Measurements from ENCODE around the gene ANO6.

DNA sequence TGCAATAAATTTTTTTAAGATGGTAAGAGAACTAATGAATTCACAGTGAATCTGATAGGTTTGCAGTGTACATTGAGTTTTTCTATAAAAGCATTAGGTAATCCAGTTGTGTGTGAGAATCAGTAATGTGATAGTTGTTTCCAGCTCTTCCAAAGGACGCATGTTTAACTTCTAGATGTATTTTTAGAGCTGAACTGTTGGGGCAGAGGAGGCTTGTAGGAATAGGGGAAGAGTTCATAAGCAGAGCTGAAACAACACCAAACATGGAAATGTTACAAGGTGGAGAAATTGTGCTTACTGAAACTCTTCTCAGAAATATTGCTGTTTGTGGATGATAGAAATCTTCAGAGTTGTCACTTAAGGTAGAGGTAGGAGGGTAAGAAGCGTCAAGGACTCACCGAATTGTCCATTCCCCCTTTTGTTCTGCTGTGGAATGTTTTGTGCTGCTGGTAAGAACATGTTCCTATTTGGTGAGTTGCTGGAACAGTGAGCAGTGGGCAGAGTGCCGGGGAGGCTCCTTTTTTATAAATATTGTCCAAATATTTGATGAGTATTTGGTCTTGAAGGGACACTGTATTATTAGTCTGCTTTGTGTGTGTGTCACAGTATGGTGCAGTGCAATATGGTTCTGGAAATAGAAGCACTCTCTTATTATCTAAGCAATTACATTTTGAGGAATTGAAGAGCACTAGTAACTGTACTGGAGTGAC lies 76.7 kb downstream of the ANO6 start:
- TF ChIP-seq, protein P1, sequence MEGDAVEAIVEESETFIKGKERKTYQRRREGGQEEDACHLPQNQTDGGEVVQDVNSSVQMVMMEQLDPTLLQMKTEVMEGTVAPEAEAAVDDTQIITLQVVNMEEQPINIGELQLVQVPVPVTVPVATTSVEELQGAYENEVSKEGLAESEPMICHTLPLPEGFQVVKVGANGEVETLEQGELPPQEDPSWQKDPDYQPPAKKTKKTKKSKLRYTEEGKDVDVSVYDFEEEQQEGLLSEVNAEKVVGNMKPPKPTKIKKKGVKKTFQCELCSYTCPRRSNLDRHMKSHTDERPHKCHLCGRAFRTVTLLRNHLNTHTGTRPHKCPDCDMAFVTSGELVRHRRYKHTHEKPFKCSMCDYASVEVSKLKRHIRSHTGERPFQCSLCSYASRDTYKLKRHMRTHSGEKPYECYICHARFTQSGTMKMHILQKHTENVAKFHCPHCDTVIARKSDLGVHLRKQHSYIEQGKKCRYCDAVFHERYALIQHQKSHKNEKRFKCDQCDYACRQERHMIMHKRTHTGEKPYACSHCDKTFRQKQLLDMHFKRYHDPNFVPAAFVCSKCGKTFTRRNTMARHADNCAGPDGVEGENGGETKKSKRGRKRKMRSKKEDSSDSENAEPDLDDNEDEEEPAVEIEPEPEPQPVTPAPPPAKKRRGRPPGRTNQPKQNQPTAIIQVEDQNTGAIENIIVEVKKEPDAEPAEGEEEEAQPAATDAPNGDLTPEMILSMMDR (IDR thresholded peaks at IDR 0.05): no peak
- TF ChIP-seq POLR2A (IDR thresholded peaks at IDR 0.05): no peak
